GM12875 (cell line): ENCODE results near the gene PPM1N.

Source experiments
- H3K4me3 ChIP-seq: one replicate; pipeline ENCODE4 v1.5.1; 2011; ENCODE audit warnings: low read depth, low read length, control low read depth
- TF ChIP-seq, protein P1 (sequence below): IDR thresholded peaks from 2 replicates; pipeline ENCODE4 v1.5.1; 2011; ENCODE audit warnings: low read depth, mild to moderate bottlenecking, control low read depth, inconsistent platforms, low read length, moderate library complexity, borderline replicate concordance; ENCODE audit not compliant: insufficient read depth

Gene PPM1N

DNA sequence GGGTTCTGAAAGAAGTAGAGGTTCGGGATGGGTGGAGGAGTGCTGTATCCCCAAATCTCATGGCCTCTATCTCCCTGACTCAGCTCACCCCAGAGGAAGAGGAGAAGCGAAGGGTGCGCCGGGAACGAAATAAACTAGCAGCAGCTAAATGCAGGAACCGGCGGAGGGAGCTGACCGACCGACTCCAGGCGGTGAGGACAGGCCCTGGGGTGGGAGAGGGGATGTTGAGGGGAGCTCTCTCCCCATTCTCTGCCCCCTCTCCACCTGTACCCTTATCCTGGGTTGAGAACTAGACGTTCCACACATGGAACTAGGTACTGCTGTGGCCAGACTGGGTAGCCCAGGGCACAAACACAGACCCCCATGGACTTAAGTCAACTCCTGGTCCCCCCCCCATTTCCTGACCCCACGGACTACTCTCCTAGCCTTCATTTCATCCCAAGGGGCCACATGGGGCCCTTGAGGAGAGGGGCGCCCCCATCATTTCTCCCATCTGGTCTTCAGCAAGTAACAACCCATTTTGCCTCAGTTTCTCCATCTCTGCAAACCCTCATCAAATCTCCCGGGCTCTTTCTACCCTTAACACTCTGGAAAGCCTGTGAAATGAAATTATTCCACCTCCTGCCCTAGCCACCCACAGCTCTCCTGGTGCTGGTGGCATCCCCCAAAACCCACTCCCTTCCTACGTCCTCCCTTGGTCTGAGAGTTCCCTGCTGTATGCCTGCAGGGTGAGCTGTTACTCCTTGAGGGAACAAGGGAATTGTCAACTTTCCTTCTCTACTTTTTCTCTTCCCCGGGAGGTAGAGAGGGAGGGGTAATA is 26.9 kb upstream of the PPM1N start:
- TF ChIP-seq, protein P1, sequence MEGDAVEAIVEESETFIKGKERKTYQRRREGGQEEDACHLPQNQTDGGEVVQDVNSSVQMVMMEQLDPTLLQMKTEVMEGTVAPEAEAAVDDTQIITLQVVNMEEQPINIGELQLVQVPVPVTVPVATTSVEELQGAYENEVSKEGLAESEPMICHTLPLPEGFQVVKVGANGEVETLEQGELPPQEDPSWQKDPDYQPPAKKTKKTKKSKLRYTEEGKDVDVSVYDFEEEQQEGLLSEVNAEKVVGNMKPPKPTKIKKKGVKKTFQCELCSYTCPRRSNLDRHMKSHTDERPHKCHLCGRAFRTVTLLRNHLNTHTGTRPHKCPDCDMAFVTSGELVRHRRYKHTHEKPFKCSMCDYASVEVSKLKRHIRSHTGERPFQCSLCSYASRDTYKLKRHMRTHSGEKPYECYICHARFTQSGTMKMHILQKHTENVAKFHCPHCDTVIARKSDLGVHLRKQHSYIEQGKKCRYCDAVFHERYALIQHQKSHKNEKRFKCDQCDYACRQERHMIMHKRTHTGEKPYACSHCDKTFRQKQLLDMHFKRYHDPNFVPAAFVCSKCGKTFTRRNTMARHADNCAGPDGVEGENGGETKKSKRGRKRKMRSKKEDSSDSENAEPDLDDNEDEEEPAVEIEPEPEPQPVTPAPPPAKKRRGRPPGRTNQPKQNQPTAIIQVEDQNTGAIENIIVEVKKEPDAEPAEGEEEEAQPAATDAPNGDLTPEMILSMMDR, result no peak
- no peak overlapping the region for H3K4me3 ChIP-seq

DNA sequence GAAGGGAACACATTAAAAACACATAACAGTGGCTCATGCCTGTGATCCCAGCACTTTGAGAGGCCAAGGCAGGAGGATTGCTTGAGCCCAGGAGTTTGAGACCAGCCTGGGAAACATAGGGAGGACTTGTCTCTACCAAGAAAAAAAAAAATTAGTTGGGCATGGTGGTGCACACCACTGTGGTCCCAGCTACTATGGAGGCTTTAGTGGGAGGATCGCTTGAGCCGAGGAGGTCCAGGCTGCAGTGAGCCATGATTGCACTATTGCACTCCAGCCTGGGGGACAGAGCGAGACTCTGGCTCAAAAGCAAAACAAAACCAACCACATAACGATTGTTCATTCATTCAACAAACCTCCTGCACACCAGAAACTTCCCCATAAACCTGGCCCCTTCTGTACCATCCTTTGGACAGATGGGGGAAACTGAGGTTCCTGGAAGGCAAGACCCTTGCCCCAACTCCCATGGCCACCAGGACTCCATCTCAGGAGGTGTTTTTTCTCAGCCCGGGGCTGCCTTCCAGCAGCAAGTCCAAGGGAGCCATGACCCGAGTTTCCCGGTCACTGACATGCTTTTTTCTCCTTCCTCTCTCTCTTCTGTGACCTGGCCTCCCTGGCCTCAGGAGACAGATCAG is 26.2 kb upstream of the PPM1N start:
- no peak overlapping the region for H3K4me3 ChIP-seq
- TF ChIP-seq, protein P1, result no peak

DNA sequence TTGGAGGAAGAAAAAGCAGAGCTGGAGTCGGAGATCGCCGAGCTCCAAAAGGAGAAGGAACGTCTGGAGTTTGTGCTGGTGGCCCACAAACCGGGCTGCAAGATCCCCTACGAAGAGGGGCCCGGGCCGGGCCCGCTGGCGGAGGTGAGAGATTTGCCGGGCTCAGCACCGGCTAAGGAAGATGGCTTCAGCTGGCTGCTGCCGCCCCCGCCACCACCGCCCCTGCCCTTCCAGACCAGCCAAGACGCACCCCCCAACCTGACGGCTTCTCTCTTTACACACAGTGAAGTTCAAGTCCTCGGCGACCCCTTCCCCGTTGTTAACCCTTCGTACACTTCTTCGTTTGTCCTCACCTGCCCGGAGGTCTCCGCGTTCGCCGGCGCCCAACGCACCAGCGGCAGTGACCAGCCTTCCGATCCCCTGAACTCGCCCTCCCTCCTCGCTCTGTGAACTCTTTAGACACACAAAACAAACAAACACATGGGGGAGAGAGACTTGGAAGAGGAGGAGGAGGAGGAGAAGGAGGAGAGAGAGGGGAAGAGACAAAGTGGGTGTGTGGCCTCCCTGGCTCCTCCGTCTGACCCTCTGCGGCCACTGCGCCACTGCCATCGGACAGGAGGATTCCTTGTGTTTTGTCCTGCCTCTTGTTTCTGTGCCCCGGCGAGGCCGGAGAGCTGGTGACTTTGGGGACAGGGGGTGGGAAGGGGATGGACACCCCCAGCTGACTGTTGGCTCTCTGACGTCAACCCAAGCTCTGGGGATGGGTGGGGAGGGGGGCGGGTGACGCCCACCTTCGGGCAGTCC is 25.5 kb upstream of the PPM1N start:
- H3K4me3 ChIP-seq, result no peak overlapping the region
- TF ChIP-seq, protein P1, result no peak

DNA sequence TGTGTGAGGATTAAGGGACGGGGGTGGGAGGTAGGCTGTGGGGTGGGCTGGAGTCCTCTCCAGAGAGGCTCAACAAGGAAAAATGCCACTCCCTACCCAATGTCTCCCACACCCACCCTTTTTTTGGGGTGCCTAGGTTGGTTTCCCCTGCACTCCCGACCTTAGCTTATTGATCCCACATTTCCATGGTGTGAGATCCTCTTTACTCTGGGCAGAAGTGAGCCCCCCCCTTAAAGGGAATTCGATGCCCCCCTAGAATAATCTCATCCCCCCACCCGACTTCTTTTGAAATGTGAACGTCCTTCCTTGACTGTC is 24.9 kb upstream of the PPM1N start:
- no peak overlapping the region for H3K4me3 ChIP-seq
- TF ChIP-seq, protein P1, result no peak

DNA sequence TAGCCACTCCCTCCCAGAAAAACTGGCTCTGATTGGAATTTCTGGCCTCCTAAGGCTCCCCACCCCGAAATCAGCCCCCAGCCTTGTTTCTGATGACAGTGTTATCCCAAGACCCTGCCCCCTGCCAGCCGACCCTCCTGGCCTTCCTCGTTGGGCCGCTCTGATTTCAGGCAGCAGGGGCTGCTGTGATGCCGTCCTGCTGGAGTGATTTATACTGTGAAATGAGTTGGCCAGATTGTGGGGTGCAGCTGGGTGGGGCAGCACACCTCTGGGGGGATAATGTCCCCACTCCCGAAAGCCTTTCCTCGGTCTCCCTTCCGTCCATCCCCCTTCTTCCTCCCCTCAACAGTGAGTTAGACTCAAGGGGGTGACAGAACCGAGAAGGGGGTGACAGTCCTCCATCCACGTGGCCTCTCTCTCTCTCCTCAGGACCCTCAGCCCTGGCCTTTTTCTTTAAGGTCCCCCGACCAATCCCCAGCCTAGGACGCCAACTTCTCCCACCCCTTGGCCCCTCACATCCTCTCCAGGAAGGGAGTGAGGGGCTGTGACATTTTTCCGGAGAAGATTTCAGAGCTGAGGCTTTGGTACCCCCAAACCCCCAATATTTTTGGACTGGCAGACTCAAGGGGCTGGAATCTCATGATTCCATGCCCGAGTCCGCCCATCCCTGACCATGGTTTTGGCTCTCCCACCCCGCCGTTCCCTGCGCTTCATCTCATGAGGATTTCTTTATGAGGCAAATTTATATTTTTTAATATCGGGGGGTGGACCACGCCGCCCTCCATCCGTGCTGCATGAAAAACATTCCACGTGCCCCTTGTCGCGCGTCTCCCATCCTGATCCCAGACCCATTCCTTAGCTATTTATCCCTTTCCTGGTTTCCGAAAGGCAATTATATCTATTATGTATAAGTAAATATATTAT is 24.3 kb upstream of the PPM1N start:
- TF ChIP-seq, protein P1, result no peak

DNA sequence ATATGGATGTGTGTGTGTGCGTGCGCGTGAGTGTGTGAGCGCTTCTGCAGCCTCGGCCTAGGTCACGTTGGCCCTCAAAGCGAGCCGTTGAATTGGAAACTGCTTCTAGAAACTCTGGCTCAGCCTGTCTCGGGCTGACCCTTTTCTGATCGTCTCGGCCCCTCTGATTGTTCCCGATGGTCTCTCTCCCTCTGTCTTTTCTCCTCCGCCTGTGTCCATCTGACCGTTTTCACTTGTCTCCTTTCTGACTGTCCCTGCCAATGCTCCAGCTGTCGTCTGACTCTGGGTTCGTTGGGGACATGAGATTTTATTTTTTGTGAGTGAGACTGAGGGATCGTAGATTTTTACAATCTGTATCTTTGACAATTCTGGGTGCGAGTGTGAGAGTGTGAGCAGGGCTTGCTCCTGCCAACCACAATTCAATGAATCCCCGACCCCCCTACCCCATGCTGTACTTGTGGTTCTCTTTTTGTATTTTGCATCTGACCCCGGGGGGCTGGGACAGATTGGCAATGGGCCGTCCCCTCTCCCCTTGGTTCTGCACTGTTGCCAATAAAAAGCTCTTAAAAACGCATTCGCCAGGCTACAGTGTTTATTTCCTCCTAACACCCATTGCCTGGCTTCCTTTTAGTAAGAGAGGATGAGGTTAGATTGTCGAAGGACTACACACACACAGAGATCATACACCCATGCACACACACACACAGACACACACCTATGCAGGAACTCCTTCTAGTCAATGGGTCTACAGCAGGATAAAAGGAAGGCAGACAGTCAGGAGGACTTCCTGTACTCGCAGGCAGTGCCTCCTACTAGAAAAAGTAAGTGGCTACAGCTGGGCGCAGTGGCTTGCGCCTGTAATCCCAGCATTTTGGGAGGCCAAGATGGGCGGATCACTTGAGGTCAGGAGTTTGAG is 23.4 kb upstream of the PPM1N start:
- TF ChIP-seq, protein P1, result no peak

More for the DNA sequence above, 24.3 kb upstream of the PPM1N start:
- H3K4me3 ChIP-seq, result no peak overlapping the region

More for the DNA sequence above, 23.4 kb upstream of the PPM1N start:
- no peak overlapping the region for H3K4me3 ChIP-seq
